ENCODE data around the gene ISCA1. TPM values are rescaled to one million over a fixed set of nuclear protein-coding genes. Genes with fewer than 3 reads are reported as not detected.

Gene ISCA1
- polyA plus RNA-seq, 2 of the 4 experiments (the other 2 are of a cell fraction), result 42.4 to 58.2 TPM

- Histone ChIP-seq H3K4me2 (no peak overlapping the region), H3K4me3 (no peak overlapping the region), H3K27ac (peak overlapping the region in 1 of 2 experiments; percentile 43; a peak in 1 of 6 replicates), H3K4me1 (peaks cover 22% of the 10 kb centered on the region; the same call in 2 of the 3 replicates), H3K9me3 (no peaks in the 10 kb centered on the region)
- FAIRE-seq, result no peak
- ATAC-seq, result no peak
- POLR2A ChIA-PET, result no interaction called here
- WGBS (ENCODE audit: missing lambda C conversion rate), result 91% methylated on average over 2 of the region's 2 CpGs
- CTCF ChIA-PET, result no interaction called here
- no peak for TF ChIP-seq USF2 (IDR thresholded peaks at IDR 0.05)
- TF ChIP-seq TP53 (CRISPR knock-in tag; IDR thresholded peaks at IDR 0.05), result no peak
- TF ChIP-seq MAX (IDR thresholded peaks at IDR 0.05), result no peak
- no peak for TF ChIP-seq EHMT2 (IDR thresholded peaks at IDR 0.05; ENCODE audit: low read depth)
- TF ChIP-seq POLR2A (IDR thresholded peaks at IDR 0.05; ENCODE audit: low read length), result no peak
- no peak for DNase-seq (ENCODE audit: low read depth in 1 of 2, low spot score in 1 of 2)
Observed at GRCh38 chr9:86324308-86324707, 42.0 kb upstream of the ISCA1 start.

- ChIA-PET POLR2A (no interaction called here), CTCF (interaction anchor here (0.5 kb wide), 1 partner anchor 1406 kb away, joined by 5 read pairs; no protein-coding TSS in a partner anchor)
- no peaks in the 10 kb centered on the region for H3K9me3 ChIP-seq
- FAIRE-seq, result no peak
- no peak overlapping the region for H3K4me3 ChIP-seq
- H3K27ac ChIP-seq, result peak overlapping the region in 1 of 2 experiments; percentile 33; a peak in 1 of 6 replicates
- 83% methylated on average over 8 of the region's 8 CpGs for WGBS (ENCODE audit: missing lambda C conversion rate)
- ATAC-seq, result no peak
- DNase-seq (ENCODE audit: low read depth in 1 of 2, low spot score in 1 of 2), result no peak
- H3K4me2 ChIP-seq, result no peak overlapping the region
- no peak for TF ChIP-seq HOXB13 (CRISPR knock-in tag; IDR thresholded peaks at IDR 0.05; ENCODE audit: low read depth)
- TF ChIP-seq FOXS1 (CRISPR knock-in tag; IDR thresholded peaks at IDR 0.05), result no peak
- no peak for TF ChIP-seq HOXA7 (CRISPR knock-in tag; IDR thresholded peaks at IDR 0.05)
- no peak for TF ChIP-seq TP53 (CRISPR knock-in tag; IDR thresholded peaks at IDR 0.05)
- TF ChIP-seq RCOR1 (IDR thresholded peaks at IDR 0.05; ENCODE audit: low read depth, low read length), result no peak
- TF ChIP-seq HES2 (IDR thresholded peaks at IDR 0.05), result no peak
- no peak for TF ChIP-seq REST (IDR thresholded peaks at IDR 0.05)
- H3K4me1 ChIP-seq, result peaks cover 22% of the 10 kb centered on the region; the same call in 2 of the 3 replicates
Observed at GRCh38 chr9:86322973-86323644, 40.8 kb upstream of the ISCA1 start.

GRCh38 chr9:86321373-86321772 is 39.0 kb upstream of the ISCA1 start:
- ATAC-seq (peak; percentile 45 to 83; a peak in 4 of 6 replicates), DNase-seq (ENCODE audit: low read depth in 1 of 2, low spot score in 1 of 2) (peak in 1 of 2 experiments; percentile 64), FAIRE-seq (no peak)
- POLR2A ChIA-PET, result interaction anchor here (0.5 to 1.2 kb wide), 4 partner anchors 26 to 230 kb away, joined by 3 to 4 read pairs (median 4); partner anchors contain the start of gene ISCA1
- H3K27ac ChIP-seq, result peak overlapping the region; percentile 45 to 75; a peak in 4 of 6 replicates
- H3K4me1 ChIP-seq, result peaks cover 22% of the 10 kb centered on the region; the same call in 2 of the 3 replicates
- CTCF ChIA-PET, result interaction anchor here (0.6 to 2.0 kb wide), 4 partner anchors 63 to 1855 kb away, joined by 3 to 4 read pairs (median 4); no protein-coding TSS in a partner anchor
- H3K9me3 ChIP-seq, result no peaks in the 10 kb centered on the region
- H3K4me3 ChIP-seq, result no peak overlapping the region
- H3K4me2 ChIP-seq, result no peak overlapping the region
- WGBS (ENCODE audit: missing lambda C conversion rate), result 58% methylated on average over 5 of the region's 5 CpGs
- TF ChIP-seq PBX3 (IDR thresholded peaks at IDR 0.05) (no peak), NFE2L2 (conservative IDR thresholded peaks at IDR 0.05; ENCODE audit: low read length) (no peak), REST (IDR thresholded peaks at IDR 0.05) (no peak), TFCP2L1 (CRISPR knock-in tag; IDR thresholded peaks at IDR 0.05) (no peak), CBX2 (IDR thresholded peaks at IDR 0.05; ENCODE audit: borderline replicate concordance, low read depth) (no peak), ZSCAN20 (CRISPR knock-in tag; IDR thresholded peaks at IDR 0.05) (no peak), E2F6 (IDR thresholded peaks at IDR 0.05; ENCODE audit: borderline replicate concordance, low read depth) (no peak), CHD4 (IDR thresholded peaks at IDR 0.05; ENCODE audit: borderline replicate concordance) (no peak), JUNB (IDR thresholded peaks at IDR 0.05) (peak; percentile 39; the same call in 1 of the 2 replicates), GATA3 (IDR thresholded peaks at IDR 0.05; ENCODE audit: borderline replicate concordance) (peak; percentile 35; the same call in 1 of the 2 replicates), ESRRA (IDR thresholded peaks at IDR 0.05; ENCODE audit: borderline replicate concordance, low read length) (no peak), PHF8 (IDR thresholded peaks at IDR 0.05; ENCODE audit: borderline replicate concordance, low read depth) (no peak)
